Measurements from ENCODE around the gene HEPN1.

Gene HEPN1

GRCh38 chr11:124920870-124921609 is 2.0 kb downstream of the HEPN1 start:
- peaks cover 0 to 20% (median 9%) of the 10 kb centered on the region in 11 experiments; a peak in 15 of 22 replicates for H3K27me3 ChIP-seq
- no peaks in the 10 kb centered on the region for H4K20me1 ChIP-seq
- peak overlapping the region; percentile 53 to 90 (median 72) for H3K4me2 ChIP-seq
- peak overlapping the region in 7 of 11 experiments; percentile 38 to 65 (median 44); a peak in 12 of 22 replicates for H3K9ac ChIP-seq
- H3K4me1 ChIP-seq = peaks cover 4 to 16% (median 13%) of the 10 kb centered on the region in 10 experiments; a peak in 17 of 20 replicates
- H3K4me3 ChIP-seq = peak overlapping the region in 9 of 10 experiments; percentile 24 to 65 (median 47); a peak in 16 of 20 replicates
- peak overlapping the region in 8 of 11 experiments; percentile 11 to 61 (median 42); a peak in 12 of 22 replicates for H3K27ac ChIP-seq
- no peak for TF ChIP-seq Cebpa-rat (IDR thresholded peaks at IDR 0.05)
- H3K36me3 ChIP-seq = no peaks in the 10 kb centered on the region
- H3K9me3 ChIP-seq (replicated peaks in 1 of 11) = peaks cover 0 to 16% (median 5%) of the 10 kb centered on the region in 11 experiments; a peak in 9 of 22 replicates

DNA sequence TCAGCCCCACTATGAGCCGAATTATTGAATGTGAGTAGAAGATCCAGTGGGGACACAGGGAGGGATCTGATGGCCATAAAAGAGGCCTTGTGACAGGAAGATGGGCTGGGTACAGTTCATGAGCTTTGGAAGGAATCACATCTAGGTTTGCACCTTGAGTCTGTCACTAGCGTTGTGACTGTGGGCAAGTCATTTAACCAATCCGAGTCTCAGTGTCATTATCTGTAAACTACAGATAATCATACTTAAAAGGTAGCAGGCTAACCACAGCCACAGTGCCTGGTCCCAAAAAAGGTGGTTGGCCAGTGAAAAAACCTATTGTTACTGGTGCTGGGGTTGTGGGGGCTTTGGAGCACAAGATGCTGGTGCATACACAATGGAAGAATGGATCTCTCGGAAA is 3.8 kb downstream of the HEPN1 start:
- H3K4me3 ChIP-seq = no peak overlapping the region
- no peaks in the 10 kb centered on the region for H3K36me3 ChIP-seq
- no peak for TF ChIP-seq Cebpa-rat (IDR thresholded peaks at IDR 0.05)
- no peak overlapping the region for H3K27ac ChIP-seq
- no peaks in the 10 kb centered on the region for H4K20me1 ChIP-seq
- peaks cover 4 to 16% (median 13%) of the 10 kb centered on the region in 10 experiments; a peak in 17 of 20 replicates for H3K4me1 ChIP-seq
- H3K4me2 ChIP-seq = no peak overlapping the region
- no peak overlapping the region for H3K9ac ChIP-seq
- H3K27me3 ChIP-seq = peaks cover 0 to 20% (median 9%) of the 10 kb centered on the region in 11 experiments; a peak in 15 of 22 replicates
- peaks cover 0 to 11% (median 5%) of the 10 kb centered on the region in 11 experiments; a peak in 9 of 22 replicates for H3K9me3 ChIP-seq (replicated peaks in 1 of 11)

DNA sequence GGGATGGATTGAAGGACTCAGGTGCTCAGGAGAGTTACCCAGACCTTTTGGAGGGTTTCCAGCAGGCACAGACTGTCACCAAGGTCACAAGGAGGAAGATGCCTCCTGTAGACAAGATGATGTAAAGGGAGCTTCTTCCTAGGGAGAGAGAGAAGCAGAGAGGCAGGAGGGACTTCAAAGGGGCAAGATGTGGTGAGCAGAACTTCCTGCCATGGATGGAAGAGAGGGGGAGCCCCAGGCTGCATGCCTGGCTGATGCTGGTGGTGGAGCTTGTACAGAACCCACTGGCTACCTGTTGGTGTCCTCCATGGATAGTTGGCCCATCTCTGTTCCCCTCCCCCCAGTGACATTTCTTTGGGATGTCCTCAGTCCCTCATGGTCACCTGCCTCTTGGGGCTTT is 4.2 kb downstream of the HEPN1 start:
- no peak for TF ChIP-seq Cebpa-rat (IDR thresholded peaks at IDR 0.05)
- no peaks in the 10 kb centered on the region for H4K20me1 ChIP-seq
- H3K27ac ChIP-seq = no peak overlapping the region
- no peaks in the 10 kb centered on the region for H3K36me3 ChIP-seq
- peaks cover 0 to 20% (median 9%) of the 10 kb centered on the region in 11 experiments; a peak in 15 of 22 replicates for H3K27me3 ChIP-seq
- H3K4me3 ChIP-seq = no peak overlapping the region
- H3K4me1 ChIP-seq = peaks cover 4 to 16% (median 13%) of the 10 kb centered on the region in 10 experiments; a peak in 17 of 20 replicates
- H3K9me3 ChIP-seq (replicated peaks in 1 of 11) = peaks cover 0 to 11% (median 5%) of the 10 kb centered on the region in 11 experiments; a peak in 9 of 22 replicates
- peak overlapping the region in 2 of 11 experiments; percentile 8 to 21; a peak in 2 of 22 replicates for H3K4me2 ChIP-seq
- H3K9ac ChIP-seq = no peak overlapping the region

DNA sequence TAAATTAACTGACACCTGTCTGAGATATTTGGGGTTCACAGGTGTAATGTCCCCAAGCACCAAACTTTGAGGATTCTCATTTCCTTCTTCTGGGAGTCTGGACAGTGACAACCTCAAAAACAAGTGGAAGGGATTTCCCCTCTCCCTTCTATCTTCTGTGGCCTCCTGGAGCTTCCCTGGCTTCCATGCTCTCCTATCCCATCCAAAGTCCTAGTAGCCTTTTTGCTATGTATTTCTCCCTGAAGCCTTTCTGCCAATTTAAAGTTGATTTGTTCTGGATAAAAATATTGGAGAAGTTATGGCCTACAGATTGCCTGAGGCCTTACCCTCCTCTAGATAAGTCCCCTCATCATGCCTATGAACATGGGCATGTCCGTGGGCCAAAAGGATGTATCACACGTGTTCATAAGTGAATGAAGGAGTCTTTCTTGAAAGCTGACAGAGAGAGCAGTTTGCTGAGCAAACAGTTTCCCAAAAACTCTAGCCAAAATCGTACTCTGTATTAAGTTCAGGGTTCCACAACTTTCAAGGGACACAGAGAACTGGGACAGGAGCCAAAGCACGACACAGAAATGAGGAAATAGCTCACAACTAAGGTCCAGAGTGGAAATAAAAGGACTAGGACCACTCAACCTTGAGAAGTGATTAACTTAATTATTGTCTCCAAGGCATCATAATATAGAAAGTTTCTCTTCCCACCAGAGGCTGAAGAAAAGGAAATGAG is 10.1 kb downstream of the HEPN1 start:
- no peak overlapping the region for H3K9ac ChIP-seq
- no peak overlapping the region for H3K4me3 ChIP-seq
- no peaks in the 10 kb centered on the region for H3K27me3 ChIP-seq
- no peaks in the 10 kb centered on the region for H4K20me1 ChIP-seq
- H3K27ac ChIP-seq = no peak overlapping the region
- no peaks in the 10 kb centered on the region for H3K4me1 ChIP-seq
- no peak for TF ChIP-seq Cebpa-rat (IDR thresholded peaks at IDR 0.05)
- H3K9me3 ChIP-seq (replicated peaks in 1 of 11) = no peaks in the 10 kb centered on the region
- no peaks in the 10 kb centered on the region for H3K36me3 ChIP-seq
- no peak overlapping the region for H3K4me2 ChIP-seq

GRCh38 chr11:124930799-124931198 is 11.7 kb downstream of the HEPN1 start:
- H3K4me2 ChIP-seq = no peak overlapping the region
- H3K27me3 ChIP-seq = peaks cover 0 to 3% (median 0%) of the 10 kb centered on the region in 11 experiments; a peak in 3 of 22 replicates

DNA sequence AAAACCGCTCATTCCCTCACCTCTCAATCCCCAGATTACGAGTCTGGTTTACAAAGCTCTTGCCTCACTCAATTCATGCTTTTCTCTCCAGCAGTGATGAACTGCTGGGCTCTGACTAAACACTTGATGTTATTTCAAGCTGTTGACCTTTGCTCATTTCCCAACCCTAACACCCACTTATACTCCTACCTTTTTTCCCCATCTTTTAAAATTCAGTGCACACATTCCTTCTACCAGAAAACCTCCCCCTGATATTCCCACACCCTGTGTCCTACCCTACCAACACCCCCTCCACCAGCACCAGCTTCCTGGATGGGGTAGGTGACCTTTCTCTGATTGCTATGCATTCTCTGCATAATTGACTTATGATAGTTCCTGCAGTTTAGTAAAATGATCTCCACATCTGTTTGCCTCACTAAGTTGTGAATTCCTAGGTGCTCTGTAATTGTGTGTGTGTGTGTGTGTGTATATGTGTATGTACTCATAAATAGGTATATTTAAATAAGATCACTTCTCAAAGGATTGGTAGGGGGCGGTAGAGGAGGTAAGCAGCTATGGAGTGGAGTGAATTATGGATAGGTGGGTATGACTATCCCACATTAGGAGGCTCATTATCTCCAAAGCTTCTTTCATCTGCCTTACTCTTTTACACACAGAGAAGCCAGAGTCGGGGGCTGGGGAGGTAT is 16.0 kb downstream of the HEPN1 start:
- no peak overlapping the region for H3K4me3 ChIP-seq
- peaks cover 0 to 6% (median 0%) of the 10 kb centered on the region in 11 experiments; a peak in 3 of 22 replicates for H3K9me3 ChIP-seq (replicated peaks in 1 of 11)
- H3K4me2 ChIP-seq = no peak overlapping the region
- H4K20me1 ChIP-seq = no peaks in the 10 kb centered on the region
- no peak overlapping the region for H3K27ac ChIP-seq
- H3K9ac ChIP-seq = no peak overlapping the region
- peaks cover 0 to 10% (median 0%) of the 10 kb centered on the region in 11 experiments; a peak in 5 of 22 replicates for H3K27me3 ChIP-seq
- H3K36me3 ChIP-seq = no peaks in the 10 kb centered on the region
- H3K4me1 ChIP-seq = no peaks in the 10 kb centered on the region
- TF ChIP-seq Cebpa-rat (IDR thresholded peaks at IDR 0.05) = no peak

More at GRCh38 chr11:124930799-124931198, 11.7 kb downstream of the HEPN1 start:
- Histone ChIP-seq H3K36me3 (no peaks in the 10 kb centered on the region), H3K4me3 (no peak overlapping the region), H3K4me1 (no peaks in the 10 kb centered on the region), H3K27ac (no peak overlapping the region), H3K9ac (no peak overlapping the region), H3K9me3 (replicated peaks in 1 of 11) (no peaks in the 10 kb centered on the region), H4K20me1 (no peaks in the 10 kb centered on the region)
- TF ChIP-seq Cebpa-rat (IDR thresholded peaks at IDR 0.05) = no peak

DNA sequence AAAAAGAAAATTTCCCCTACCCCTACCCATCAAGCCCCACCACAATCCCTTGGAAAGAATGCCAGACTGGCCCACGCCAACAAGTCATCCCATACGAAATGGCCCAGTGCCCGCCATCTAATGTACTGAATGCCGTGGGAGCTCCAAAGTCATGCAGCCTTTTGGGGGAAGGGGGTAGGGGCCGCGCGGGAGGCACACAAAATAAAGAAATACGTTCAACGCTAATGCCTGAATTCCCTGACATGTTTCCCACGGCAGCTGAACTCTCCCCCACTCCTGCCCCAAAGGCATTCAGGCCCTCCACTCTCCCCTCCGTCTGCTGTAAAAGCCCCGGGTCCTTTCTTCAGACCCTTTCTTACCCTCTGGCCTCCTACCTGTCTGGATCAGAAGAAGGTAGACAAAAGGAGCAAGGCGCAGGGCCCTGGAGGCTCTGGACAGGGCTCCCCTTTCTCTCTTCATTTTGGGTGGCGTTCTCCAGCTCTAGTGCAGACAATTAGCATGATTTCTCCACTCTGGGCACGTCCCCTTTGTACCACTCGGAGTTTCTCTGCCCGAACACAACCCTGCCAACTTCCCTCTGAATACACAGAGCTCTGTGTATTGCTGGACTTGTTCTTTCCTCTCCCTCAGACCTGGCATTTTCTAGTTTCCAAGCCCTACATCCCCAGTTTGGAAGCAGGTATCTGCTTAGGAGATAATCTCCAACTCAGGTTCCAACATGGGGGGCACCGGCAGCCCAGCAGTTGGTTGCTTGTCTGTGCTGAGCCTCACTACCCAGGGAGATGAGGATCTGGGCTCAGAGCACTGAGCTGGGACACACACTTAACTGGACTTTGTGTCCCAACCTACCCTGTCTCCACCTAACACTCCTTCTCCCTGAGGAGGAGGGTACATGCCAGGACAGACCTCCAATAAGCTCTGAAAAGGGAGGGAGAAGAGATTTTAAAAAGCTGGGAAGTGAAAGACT is 16.8 kb downstream of the HEPN1 start, which contains the start of gene HEPACAM:
Gene HEPACAM, minus strand, starts transcription at position 500 of the 967 bp plus-strand sequence. Its CDS starts 41 bp downstream, at position 459.
- peaks cover 0 to 6% (median 0%) of the 10 kb centered on the region in 11 experiments; a peak in 3 of 22 replicates for H3K9me3 ChIP-seq (replicated peaks in 1 of 11)
- H3K9ac ChIP-seq = no peak within 1 kb of the TSS
- no peak for TF ChIP-seq Cebpa-rat (IDR thresholded peaks at IDR 0.05)
- peaks cover 0 to 10% (median 0%) of the 10 kb centered on the region in 11 experiments; a peak in 5 of 22 replicates for H3K27me3 ChIP-seq
- H4K20me1 ChIP-seq = no peaks in the 10 kb centered on the region
- H3K36me3 ChIP-seq = no peaks in the 10 kb centered on the region
- no peak within 1 kb of the TSS for H3K4me3 ChIP-seq
- no peak within 1 kb of the TSS for H3K27ac ChIP-seq
- H3K4me1 ChIP-seq = no peaks in the 10 kb centered on the region
- no peak within 1 kb of the TSS for H3K4me2 ChIP-seq

Measured in BLaER1 treated with 17β-estradiol and CSF1 and Interleukin-3, amounts not matched to agents 10 nM and 100 nM (cell line).